Measurements from ENCODE around the gene CLCNKB.
A peak's percentile ranks its signal among the peaks of the same experiment; 100 is the strongest.
"Not testable (repeated sequence)": the region's sequence is repeated elsewhere in the genome, so short reads cannot be mapped to it uniquely, and the experiment has no call there.

Gene CLCNKB

DNA sequence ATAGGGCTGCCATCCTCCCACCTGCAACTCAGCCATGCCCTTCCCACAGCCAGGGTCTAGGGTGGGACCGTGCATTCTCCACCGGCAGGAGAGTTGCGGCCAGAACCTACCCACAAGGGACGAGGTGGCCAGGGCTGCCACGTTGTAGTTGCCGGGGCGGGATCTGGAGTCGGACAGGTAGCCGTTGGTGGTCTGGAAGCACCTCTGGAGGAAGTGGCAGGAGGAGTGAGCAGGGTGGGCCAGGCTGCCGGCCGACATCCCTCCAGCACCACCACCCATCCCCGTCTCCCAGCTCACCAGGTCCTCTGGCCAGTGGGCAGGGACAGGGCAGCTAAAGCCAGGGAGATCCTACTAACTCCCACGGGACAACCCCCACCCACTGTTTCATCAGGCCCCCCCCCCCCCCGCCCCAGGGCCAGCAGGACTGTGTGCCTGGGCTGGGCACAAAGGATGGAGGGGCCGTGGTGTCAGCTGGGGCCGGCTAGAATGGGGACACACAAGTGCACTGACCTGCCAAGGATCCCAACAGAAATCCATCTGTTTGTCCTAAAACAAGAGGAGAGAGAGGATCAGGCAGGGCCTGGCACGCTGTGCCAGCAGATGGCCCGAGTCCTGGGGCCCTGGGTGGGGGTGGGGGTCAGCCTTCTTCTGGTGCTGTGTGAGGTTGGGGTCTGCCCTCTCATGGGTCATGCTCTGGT lies 18.6 kb downstream of the CLCNKB start:
- DNase-seq = not testable (repeated sequence)

GRCh38 chr1:16062687-16063075 lies 19.1 kb downstream of the CLCNKB start:
- DNase-seq = not testable (repeated sequence)

DNA sequence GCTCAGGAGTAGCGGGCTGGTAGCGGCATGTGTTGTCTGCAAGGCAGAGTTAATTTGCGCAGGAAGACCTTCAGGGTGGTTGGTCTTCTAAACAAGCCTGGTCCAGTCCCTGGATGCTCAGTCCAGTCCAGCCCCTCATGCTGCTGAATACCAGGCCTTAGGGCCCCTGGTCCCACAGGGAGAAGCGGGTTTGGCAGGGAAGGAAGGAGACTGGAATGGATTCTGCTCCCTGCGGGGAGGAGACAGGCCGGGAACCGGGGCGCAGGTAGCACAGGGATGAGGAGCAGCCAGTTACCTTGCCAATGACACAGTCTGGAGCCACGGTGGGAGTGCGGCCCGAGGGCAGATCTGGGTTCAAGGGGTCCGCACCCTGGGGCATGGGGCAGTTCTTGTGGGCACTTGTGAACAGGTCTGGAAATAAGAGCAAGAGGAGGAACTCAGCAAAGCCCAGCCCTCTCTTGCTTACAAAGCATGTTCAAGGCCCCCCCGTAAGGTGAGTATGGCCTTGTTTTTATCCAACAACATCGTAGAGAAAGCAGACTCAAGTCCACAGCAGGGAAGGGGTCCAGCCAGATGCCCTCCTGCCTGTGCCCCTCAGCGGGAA lies 19.7 kb downstream of the CLCNKB start:
- DNase-seq = no peak

GRCh38 chr1:16063921-16064320 lies 20.3 kb downstream of the CLCNKB start:
- no peak for DNase-seq

GRCh38 chr1:16064536-16065268 lies 21.1 kb downstream of the CLCNKB start:
- DNase-seq = no peak

GRCh38 chr1:16065269-16065576 lies 21.6 kb downstream of the CLCNKB start:
- DNase-seq = no peak

DNA sequence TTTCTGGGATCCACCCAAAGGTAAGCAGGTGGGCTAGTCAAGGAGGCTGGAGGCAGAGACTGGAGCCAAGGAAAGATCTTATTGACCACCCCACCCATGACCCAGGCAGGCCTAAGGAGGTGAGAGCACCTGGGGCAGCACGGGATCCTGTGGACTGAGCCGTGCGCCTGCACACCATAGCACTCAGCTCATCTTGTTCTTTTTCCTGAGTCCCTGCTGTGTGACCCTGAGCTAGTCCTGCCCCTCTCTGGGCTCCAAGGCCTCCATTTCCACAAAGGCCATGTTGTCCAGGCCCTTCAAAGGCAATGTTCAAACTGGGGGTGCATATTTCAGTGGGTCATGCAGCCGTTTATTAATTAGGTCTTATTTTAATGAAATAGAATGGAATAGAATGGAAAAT lies 22.7 kb downstream of the CLCNKB start:
- DNase-seq = no peak

- DNase-seq = no peak
Measured at GRCh38 chr1:16067127-16067768, 23.7 kb downstream of the CLCNKB start.

DNA sequence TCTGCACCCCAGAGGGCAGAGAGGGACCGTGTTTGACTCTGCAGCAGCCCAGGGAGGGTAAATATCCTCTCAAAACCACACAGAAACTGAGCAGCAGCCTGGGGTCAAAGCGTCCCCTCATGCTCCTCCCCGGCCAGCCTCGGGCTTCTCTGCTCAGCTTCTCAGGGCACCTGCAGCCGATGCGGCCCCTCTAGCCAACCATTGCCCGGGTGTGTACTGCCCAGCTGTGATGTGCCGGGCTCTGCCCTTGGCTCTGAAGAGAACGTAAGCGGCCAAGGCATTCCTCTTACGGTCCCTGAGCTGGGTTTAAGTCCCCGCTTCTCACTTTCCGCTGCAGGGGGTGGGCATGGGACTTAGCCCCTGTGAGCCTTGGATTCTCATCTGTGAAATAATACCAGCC lies 24.4 kb downstream of the CLCNKB start:
- no peak for DNase-seq

DNA sequence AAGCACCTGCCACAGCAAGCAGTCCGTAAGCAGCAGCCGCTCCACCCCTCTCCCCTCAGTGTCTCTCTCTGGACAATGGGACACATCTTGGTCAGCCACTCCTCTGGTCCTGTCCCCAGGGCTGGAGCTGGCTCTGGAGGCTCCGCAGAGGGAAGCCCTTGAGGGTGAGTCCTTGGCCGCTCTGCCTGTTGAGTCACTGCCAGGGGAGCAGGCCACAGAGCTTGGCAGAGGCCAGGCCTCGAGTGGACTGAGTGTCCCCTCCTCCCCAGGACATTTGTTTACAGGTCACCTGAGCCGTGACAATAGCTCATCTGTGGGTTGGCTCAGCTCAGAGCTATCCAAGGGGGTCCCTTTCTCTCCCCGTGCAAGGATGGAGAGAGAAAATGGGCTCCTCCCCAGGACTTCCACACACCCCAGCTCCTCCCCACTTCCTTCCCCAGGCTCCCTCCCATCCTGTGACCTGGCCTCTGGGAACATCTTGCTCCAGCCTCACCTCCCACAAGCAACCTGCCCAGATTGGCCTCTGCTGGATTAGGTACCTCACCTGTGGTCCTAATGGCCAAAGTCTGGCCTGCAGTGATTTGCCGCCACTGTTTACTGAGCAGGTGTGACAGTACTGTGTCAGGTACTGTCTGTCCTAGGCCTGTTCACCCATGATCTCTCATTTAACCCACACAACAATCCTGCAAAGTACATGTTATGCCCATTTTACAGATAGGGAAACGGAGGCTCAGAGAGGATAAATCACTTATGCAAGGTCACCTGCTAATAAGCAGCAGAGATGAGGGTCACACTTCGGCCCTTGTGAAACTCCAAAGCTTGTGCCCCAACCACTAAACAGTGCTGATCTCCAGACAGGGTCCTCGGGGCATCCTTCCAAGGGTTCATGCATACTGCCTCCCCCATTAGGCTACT lies 25.0 kb downstream of the CLCNKB start:
- no peak for DNase-seq

DNA sequence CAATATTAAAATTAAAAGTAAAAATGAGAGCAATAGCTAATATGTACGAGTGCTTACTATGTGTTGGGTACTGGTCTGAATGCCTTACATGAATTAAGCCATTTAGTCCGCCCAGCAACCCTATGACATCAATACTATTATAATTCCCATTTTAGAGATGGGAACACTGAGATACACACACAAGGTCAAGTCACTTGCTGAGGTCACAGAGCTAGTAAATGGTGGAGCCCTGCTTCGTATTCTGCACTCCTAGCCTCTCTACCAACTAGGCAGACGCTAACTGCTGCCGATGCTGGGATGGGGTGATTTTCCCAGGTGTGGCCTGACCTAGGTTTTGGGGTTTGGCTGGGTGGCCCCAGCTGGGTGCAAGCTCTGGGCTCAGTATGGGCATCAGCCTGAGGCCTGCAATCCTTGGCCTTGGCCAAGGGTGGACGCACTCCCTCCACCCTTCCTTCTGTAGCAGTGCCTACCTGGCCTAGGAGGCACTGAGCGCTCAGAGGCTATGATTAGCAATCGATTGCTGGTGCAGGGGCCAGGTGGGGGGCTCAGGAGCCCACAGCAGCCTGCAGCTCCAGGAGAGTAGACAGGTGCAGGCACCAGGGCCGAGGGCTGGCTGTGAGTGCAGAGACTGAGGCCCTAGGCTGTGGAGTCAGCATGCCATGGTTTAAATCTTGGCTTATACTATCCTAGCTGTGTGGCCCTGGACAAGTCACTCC lies 27.2 kb downstream of the CLCNKB start:
- no peak for DNase-seq

GRCh38 chr1:16071614-16072013 lies 28.0 kb downstream of the CLCNKB start:
- DNase-seq = no peak

DNA sequence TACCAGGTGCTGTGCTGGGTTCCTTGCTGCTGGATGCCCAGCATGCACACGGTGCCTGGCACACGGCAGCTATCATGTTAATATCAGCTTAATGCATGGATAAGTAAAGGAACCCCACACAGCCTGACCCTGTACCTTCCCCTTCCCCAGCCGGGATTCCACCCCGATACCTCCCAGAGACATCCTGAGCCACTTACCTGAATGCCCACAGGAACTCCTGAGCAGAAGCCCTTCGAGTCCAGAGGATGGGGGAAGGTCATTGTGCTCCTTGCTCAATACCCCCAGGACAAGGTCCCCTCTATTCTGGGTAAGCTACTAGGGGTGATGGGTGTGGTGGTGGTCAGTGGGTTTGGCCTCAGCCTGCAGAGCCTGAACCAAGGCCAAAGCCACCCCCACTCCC lies 28.5 kb downstream of the CLCNKB start:
- DNase-seq = no peak

DNA sequence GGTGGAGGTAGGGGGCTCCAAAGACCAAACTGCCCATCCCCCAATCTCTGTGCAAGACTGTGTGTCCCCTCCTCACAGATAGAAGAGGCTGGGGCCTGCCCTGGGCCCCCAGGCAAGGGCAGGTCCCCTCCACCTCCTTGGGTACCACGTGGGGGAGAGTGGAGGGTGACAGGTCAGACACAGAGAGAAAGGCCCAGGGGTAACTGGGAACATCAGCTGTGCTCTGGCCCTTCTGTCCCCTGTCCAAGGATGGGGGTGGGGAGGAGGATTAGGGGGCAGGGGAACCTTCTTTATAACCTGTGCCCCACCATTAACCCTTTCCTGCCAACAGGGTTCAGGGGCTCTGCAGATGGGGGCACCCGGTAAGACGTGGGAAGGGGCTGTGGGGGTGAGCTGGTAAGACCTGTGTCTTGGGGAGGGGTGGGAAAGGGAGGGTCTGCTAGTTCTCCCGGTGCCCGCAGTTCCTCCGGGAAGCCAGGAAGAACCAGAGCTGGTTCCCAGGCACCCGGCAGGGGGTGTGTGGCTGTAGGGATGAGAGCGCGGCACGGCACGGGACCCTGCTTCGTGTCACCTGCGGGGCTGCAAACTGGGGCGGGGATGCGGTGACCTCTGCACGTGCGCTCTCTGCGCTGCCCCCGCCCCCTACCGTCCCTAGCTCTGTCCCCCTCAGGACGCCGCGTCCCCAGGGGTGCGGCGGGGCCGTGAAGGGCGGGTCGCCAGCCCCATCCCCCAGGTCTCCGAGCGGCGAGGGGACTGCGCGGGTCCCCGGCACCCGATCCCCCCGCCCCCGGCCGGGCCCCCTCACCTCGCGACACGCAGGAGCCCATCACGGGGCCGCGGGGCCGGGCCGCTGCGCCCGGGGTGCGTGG lies 29.3 kb downstream of the CLCNKB start:
- no peak for DNase-seq

DNA sequence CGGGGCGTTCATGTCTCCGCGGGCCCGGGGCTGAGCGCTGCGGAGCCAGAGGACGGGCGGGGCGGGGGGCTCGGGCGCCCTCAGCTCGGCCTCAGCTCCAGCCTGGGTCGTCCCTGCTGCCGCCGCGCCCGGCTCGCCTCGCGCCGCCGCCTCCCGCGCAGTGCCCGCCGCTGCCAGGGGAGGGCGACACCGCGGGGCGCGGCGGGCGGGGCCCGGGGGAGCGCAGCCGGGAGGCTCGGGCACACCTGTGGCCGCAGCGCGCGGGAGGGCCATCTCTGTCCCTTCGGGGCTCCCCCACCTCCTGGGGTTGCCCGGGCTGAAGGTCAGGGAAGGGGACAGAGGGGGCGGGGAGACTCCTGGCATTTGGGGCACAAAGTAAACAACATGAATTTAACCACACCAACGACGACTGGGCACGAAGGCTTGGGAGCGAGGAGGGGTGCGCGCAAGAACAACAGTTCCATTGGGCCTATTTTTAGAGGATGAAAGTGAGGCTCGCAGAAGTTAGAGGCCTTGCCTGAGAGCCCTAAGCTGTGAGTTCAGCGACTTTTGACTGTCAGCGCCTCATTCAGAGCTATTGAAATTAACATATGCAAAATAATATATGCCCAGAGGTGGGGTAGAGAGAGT lies 30.0 kb downstream of the CLCNKB start, which contains the start of gene FAM131C:
TSS of gene FAM131C (minus strand) at position 162 of the 630 bp plus-strand sequence. CDS start 209 bp downstream, outside the sequence.
- DNase-seq = peak; percentile 27 to 51

- no peak for DNase-seq
Measured at GRCh38 chr1:16074217-16074616, 30.6 kb downstream of the CLCNKB start.

GRCh38 chr1:16075337-16076030 lies 31.9 kb downstream of the CLCNKB start:
- DNase-seq = no peak

DNA sequence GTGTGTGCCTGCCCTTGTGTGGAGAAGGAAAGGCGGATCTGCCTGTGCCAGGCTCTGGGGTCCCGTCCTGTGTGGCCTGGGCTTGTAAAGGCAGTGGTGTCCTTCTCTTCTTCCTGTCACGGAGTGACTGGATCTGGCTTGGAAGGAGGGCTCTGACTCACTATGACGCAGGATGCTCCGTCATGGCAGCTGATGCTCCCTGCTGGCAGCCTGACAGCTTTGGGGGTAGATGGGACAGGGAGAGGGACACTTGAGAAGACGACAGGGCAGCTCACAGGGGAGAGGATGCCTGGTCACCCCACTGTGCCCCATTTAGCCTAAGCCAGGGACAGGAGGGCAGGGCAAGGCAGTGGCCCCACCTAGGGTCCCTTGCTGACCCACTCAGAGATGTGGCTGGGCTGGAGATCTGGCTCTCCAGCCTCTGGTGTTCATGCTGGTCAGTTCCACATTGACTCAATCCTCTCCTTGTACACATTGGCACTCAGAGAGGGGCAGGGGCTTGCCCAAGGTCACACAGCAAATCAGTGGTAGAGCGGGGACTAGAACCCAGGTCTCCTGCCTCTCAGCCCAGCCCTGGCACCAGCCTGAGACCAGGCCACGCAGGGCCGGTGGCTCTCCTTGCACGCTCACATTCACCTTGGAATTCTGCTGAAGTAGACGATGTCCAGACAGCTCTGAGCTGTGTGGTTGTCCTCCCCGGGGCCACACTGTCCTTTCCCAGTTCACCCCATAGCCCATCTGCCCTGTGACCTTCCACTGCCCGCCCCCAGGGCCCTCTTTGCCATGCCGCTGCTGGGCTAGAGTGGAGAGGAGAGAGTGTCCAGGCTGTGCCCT lies 32.7 kb downstream of the CLCNKB start:
- DNase-seq = no peak

DNA sequence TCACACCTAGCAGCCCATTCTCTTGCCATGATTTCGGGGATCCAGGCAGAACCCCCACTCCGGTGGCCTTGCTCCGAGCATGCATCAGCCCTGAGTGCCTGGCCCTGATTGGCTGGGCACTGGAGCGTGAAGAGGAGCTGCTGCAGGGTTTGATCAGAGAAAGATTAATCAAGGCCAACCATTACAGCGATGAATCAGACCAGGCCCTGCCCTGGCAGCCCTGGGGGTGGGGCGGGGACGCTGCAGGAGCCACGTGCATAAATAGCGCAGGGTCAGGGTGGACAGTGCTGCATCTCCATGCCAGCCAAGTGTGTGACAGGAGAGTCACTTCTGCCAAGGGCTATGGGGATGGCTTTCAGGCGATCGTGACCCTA lies 33.3 kb downstream of the CLCNKB start:
- DNase-seq = no peak

All from stimulated activated CD4-positive, alpha-beta T cell treated with anti-CD3 and anti-CD28 coated beads, Interleukin-2, amount 100 ng/mL, for 48 hours (primary cell).